Bronchial smooth muscle cell (primary cell): ENCODE results near the gene DACH2. TPM values are rescaled to one million over a fixed set of nuclear protein-coding genes. Genes with fewer than 3 reads are reported as not detected.

Experiments used
- total RNA-seq: library from RNA; depleted of rRNA; stranded (reverse); fragments of >200 nt; gene quantifications from 2 replicates; pipeline ENCODE4 v1.2.1, GENCODE V29; 2014

The DACH2 gene
- under 0.01 TPM in 1 of 2 replicates, not detected in the other for total RNA-seq

DNA sequence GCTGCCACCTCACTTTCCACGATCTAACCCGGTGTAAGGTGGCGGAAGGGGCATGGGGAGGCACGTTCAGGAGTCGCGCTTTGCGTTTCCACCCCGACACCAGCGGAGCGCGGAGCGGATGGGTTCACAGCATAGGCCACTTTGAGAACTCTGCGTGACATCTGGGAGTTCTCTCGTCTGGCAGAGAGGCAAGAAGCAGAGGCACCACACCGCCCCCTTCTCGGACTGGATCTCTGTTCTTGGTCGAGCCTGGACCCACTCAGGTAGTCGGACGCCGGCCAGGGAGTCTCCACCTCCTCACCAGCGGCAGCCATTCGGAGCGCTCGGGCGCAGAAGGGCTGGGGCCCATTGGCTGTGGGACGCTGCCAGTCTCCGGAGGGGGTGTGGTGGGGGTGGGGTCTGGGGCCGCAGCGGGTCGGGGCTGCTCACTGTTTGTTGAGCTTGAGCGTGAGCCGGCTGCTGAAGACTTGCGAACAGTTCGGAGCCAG lies at the start of gene DACH2:
Gene DACH2 (plus strand): TSS at position 428 of the 488 bp plus-strand sequence.

Other genes starting within 250 kb of the DACH2 start
- gene CHM, start 100.9 kb upstream of the DACH2 start, total RNA-seq = 10.3 and 18.8 TPM in 2 replicates